ENCODE measurements around the gene TCP11L2. TPM values are rescaled to one million over a fixed set of nuclear protein-coding genes. Genes with fewer than 3 reads are reported as not detected.

Gene TCP11L2
- total and polyA plus RNA-seq, 2 of the 13 experiments (the other 11 are each of a cell fraction or from before 2014, with no cell fraction given) = 4.6 to 24.1 TPM

- no peak for TF ChIP-seq REST (IDR thresholded peaks at IDR 0.05; ENCODE audit: borderline replicate concordance in 1 of 2, low read depth in 1 of 2, low read length in 2 of 2)
- TF ChIP-seq HOXD1 (CRISPR knock-in tag; IDR thresholded peaks at IDR 0.05) = no peak
- TF ChIP-seq ZNF253 (CRISPR knock-in tag; IDR thresholded peaks at IDR 0.05; ENCODE audit: borderline replicate concordance) = no peak
- TF ChIP-seq MEIS1 (CRISPR knock-in tag; IDR thresholded peaks at IDR 0.05; ENCODE audit: borderline replicate concordance) = no peak
These were observed 13.0 kb downstream of the TCP11L2 start (continued) for GRCh38 chr12:106315523-106315922.

- no TSS peak for BruUV-seq (replicated peaks)
- ChIA-PET POLR2A (interaction anchor here (1.2 kb wide), 1 partner anchor 19 kb away, joined by 3 read pairs; no protein-coding TSS in a partner anchor), CTCF (ENCODE audit: low intra/inter-chr PET ratio, low total read pairs) (no interaction called here)
- DNase-seq (ENCODE audit: low spot score) (no peak), ATAC-seq (no peak), FAIRE-seq (no peak)
- Histone ChIP-seq H3K36me3 (replicated peaks in 1 of 2; ENCODE audit: control insufficient read depth in 1 of 2, insufficient read depth in 2 of 2, low read length in 2 of 2) (peaks cover 2 to 14% of the 10 kb centered on the region in 2 experiments; a peak in 3 of 5 replicates), H2AFZ (ENCODE audit: low read length) (no peak overlapping the region), H3K27me3 (ENCODE audit: control insufficient read depth in 1 of 2, insufficient read depth in 2 of 2, low read length in 2 of 2) (no peaks in the 10 kb centered on the region), H3K27ac (ENCODE audit: extremely low read length, insufficient read depth, low read length) (no peak overlapping the region), H3K9ac (ENCODE audit: insufficient read depth, low read depth, low read length) (no peak overlapping the region), H3K4me1 (ENCODE audit: insufficient read depth, low read length) (no peaks in the 10 kb centered on the region), H3K4me2 (ENCODE audit: low read depth, low read length) (no peak overlapping the region), H4K20me1 (ENCODE audit: insufficient read depth, low read length) (no peaks in the 10 kb centered on the region), H3K4me3 (replicated peaks in 1 of 3; ENCODE audit: insufficient read depth in 1 of 3, low read depth in 2 of 3, low read length in 3 of 3) (no peak overlapping the region), H3K79me2 (ENCODE audit: insufficient read depth, low read length) (no peaks in the 10 kb centered on the region), H3K9me3 (ENCODE audit: low read length) (no peaks in the 10 kb centered on the region)
- in situ Hi-C loops (cut with HindIII; ENCODE audit: extremely low pct_ligation_motif_present, low pct_unique_long_range_greater_than_20kb) (no loop called here), intact Hi-C loops (cut with micrococcal nuclease; ENCODE audit: unreplicated experiment) (no loop called here)
- 98% methylated on average over 6 of the region's 6 CpGs for WGBS (ENCODE audit: low lambda C conversion rate)
- TF ChIP-seq, protein P1, sequence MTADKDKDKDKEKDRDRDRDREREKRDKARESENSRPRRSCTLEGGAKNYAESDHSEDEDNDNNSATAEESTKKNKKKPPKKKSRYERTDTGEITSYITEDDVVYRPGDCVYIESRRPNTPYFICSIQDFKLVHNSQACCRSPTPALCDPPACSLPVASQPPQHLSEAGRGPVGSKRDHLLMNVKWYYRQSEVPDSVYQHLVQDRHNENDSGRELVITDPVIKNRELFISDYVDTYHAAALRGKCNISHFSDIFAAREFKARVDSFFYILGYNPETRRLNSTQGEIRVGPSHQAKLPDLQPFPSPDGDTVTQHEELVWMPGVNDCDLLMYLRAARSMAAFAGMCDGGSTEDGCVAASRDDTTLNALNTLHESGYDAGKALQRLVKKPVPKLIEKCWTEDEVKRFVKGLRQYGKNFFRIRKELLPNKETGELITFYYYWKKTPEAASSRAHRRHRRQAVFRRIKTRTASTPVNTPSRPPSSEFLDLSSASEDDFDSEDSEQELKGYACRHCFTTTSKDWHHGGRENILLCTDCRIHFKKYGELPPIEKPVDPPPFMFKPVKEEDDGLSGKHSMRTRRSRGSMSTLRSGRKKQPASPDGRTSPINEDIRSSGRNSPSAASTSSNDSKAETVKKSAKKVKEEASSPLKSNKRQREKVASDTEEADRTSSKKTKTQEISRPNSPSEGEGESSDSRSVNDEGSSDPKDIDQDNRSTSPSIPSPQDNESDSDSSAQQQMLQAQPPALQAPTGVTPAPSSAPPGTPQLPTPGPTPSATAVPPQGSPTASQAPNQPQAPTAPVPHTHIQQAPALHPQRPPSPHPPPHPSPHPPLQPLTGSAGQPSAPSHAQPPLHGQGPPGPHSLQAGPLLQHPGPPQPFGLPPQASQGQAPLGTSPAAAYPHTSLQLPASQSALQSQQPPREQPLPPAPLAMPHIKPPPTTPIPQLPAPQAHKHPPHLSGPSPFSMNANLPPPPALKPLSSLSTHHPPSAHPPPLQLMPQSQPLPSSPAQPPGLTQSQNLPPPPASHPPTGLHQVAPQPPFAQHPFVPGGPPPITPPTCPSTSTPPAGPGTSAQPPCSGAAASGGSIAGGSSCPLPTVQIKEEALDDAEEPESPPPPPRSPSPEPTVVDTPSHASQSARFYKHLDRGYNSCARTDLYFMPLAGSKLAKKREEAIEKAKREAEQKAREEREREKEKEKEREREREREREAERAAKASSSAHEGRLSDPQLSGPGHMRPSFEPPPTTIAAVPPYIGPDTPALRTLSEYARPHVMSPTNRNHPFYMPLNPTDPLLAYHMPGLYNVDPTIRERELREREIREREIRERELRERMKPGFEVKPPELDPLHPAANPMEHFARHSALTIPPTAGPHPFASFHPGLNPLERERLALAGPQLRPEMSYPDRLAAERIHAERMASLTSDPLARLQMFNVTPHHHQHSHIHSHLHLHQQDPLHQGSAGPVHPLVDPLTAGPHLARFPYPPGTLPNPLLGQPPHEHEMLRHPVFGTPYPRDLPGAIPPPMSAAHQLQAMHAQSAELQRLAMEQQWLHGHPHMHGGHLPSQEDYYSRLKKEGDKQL (CRISPR knock-in tag; IDR thresholded peaks at IDR 0.05; ENCODE audit: low read depth) = no peak
- TF ChIP-seq ZNF839 (CRISPR knock-in tag; IDR thresholded peaks at IDR 0.05; ENCODE audit: borderline replicate concordance) (no peak), HNF4G (IDR thresholded peaks at IDR 0.05; ENCODE audit: borderline replicate concordance, low read depth, low read length) (no peak), HNF4G (CRISPR knock-in tag; IDR thresholded peaks at IDR 0.05; ENCODE audit: borderline replicate concordance, low read depth) (no peak)
- TF ChIP-seq, protein P2, sequence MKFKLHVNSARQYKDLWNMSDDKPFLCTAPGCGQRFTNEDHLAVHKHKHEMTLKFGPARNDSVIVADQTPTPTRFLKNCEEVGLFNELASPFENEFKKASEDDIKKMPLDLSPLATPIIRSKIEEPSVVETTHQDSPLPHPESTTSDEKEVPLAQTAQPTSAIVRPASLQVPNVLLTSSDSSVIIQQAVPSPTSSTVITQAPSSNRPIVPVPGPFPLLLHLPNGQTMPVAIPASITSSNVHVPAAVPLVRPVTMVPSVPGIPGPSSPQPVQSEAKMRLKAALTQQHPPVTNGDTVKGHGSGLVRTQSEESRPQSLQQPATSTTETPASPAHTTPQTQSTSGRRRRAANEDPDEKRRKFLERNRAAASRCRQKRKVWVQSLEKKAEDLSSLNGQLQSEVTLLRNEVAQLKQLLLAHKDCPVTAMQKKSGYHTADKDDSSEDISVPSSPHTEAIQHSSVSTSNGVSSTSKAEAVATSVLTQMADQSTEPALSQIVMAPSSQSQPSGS (CRISPR knock-in tag; IDR thresholded peaks at IDR 0.05) = no peak
- TF ChIP-seq, protein P3, sequence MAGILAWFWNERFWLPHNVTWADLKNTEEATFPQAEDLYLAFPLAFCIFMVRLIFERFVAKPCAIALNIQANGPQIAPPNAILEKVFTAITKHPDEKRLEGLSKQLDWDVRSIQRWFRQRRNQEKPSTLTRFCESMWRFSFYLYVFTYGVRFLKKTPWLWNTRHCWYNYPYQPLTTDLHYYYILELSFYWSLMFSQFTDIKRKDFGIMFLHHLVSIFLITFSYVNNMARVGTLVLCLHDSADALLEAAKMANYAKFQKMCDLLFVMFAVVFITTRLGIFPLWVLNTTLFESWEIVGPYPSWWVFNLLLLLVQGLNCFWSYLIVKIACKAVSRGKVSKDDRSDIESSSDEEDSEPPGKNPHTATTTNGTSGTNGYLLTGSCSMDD (CRISPR knock-in tag; IDR thresholded peaks at IDR 0.05) = no peak
These were observed 15.0 kb downstream of the TCP11L2 start for GRCh38 chr12:106317406-106318082.
